ENCODE data around the gene FAXDC2. TPM values are rescaled to one million over a fixed set of nuclear protein-coding genes. Genes with fewer than 3 reads are reported as not detected.

Gene FAXDC2
- total and polyA plus RNA-seq, 2 of the 13 experiments (the other 11 are each of a cell fraction or from before 2014, with no cell fraction given), result 4.7 to 58.8 TPM

DNA sequence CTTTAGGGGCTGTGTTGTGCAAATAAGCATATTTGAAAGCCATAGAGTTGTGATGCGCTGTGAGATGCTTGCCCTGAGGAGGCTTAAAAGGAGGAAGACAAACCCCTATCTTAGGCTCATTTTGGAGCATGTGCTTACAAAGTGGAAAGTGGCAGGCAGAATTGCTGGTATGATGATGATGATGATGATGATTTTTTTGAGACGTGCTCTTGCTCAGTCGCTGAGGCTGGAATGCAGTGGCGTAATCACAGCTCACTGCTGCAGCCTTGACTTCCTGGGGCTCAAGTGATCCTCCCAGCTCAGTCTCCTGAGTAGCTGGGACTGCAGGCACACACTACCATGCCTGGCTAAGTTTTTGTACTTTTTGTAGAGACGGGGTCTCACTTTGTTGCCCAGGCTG is 9.7 kb upstream of the FAXDC2 start (continued):
- TF ChIP-seq HOXA3 (CRISPR knock-in tag; IDR thresholded peaks at IDR 0.05), result peak; percentile 53
- no peak for TF ChIP-seq ZNF20 (CRISPR knock-in tag; IDR thresholded peaks at IDR 0.05)
- no peak for TF ChIP-seq ZNF772 (CRISPR knock-in tag; IDR thresholded peaks at IDR 0.05)
- TF ChIP-seq KDM3A (CRISPR knock-in tag; IDR thresholded peaks at IDR 0.05; ENCODE audit: low read depth), result peak; percentile 73; the same call in 1 of the 2 replicates
- TF ChIP-seq KLF11 (CRISPR knock-in tag; IDR thresholded peaks at IDR 0.05), result no peak
- no peak for TF ChIP-seq GTF3A (CRISPR knock-in tag; conservative IDR thresholded peaks at IDR 0.05)
- TF ChIP-seq TRIM24 (CRISPR knock-in tag; IDR thresholded peaks at IDR 0.05), result no peak
- TF ChIP-seq ZNF737 (CRISPR knock-in tag; IDR thresholded peaks at IDR 0.05; ENCODE audit: borderline replicate concordance), result no peak
- no peak for TF ChIP-seq SETDB1 (CRISPR knock-in tag; IDR thresholded peaks at IDR 0.05; ENCODE audit: borderline replicate concordance)
- no peak for TF ChIP-seq RNF2 (conservative IDR thresholded peaks at IDR 0.05; ENCODE audit: low read depth)
- no peak for TF ChIP-seq ZNF605 (CRISPR knock-in tag; IDR thresholded peaks at IDR 0.05)
- TF ChIP-seq ZNF331 (CRISPR knock-in tag; IDR thresholded peaks at IDR 0.05), result 0 out of 2 replicates have a peak, but pooled peaks have one; percentile 21
- no peak for TF ChIP-seq TSC22D2 (CRISPR knock-in tag; IDR thresholded peaks at IDR 0.05; ENCODE audit: borderline replicate concordance)
- TF ChIP-seq HNRNPK (IDR thresholded peaks at IDR 0.05; ENCODE audit: low read depth, low read length, poor library complexity, severe bottlenecking), result no peak
- TF ChIP-seq TEAD3 (CRISPR knock-in tag; optimal IDR thresholded peaks at IDR 0.05; ENCODE audit: borderline replicate concordance), result peak; percentile 98
- TF ChIP-seq, protein P1, sequence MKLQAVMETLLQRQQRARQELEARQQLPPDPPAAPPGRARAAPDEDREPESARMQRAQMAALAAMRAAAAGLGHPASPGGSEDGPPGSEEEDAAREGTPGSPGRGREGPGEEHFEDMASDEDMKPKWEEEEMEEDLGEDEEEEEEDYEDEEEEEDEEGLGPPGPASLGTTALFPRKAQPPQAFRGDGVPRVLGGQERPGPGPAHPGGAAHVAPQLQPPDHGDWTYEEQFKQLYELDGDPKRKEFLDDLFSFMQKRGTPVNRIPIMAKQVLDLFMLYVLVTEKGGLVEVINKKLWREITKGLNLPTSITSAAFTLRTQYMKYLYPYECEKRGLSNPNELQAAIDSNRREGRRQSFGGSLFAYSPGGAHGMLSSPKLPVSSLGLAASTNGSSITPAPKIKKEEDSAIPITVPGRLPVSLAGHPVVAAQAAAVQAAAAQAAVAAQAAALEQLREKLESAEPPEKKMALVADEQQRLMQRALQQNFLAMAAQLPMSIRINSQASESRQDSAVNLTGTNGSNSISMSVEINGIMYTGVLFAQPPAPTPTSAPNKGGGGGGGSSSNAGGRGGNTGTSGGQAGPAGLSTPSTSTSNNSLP (IDR thresholded peaks at IDR 0.05; ENCODE audit: low read depth, low read length), result no peak
- TF ChIP-seq, protein P2, sequence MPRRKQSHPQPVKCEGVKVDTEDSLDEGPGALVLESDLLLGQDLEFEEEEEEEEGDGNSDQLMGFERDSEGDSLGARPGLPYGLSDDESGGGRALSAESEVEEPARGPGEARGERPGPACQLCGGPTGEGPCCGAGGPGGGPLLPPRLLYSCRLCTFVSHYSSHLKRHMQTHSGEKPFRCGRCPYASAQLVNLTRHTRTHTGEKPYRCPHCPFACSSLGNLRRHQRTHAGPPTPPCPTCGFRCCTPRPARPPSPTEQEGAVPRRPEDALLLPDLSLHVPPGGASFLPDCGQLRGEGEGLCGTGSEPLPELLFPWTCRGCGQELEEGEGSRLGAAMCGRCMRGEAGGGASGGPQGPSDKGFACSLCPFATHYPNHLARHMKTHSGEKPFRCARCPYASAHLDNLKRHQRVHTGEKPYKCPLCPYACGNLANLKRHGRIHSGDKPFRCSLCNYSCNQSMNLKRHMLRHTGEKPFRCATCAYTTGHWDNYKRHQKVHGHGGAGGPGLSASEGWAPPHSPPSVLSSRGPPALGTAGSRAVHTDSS (CRISPR knock-in tag; conservative IDR thresholded peaks at IDR 0.05), result no peak
- TF ChIP-seq HDAC1 (CRISPR knock-in tag; IDR thresholded peaks at IDR 0.05), result no peak
- no peak for TF ChIP-seq ZNF83 (CRISPR knock-in tag; IDR thresholded peaks at IDR 0.05; ENCODE audit: borderline replicate concordance)
- TF ChIP-seq, protein P3, sequence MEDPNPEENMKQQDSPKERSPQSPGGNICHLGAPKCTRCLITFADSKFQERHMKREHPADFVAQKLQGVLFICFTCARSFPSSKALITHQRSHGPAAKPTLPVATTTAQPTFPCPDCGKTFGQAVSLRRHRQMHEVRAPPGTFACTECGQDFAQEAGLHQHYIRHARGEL (CRISPR knock-in tag; IDR thresholded peaks at IDR 0.05), result no peak
- TF ChIP-seq TARDBP (CRISPR knock-in tag; IDR thresholded peaks at IDR 0.05), result peak; percentile 47; the same call in 1 of the 2 replicates
- TF ChIP-seq, protein P4, sequence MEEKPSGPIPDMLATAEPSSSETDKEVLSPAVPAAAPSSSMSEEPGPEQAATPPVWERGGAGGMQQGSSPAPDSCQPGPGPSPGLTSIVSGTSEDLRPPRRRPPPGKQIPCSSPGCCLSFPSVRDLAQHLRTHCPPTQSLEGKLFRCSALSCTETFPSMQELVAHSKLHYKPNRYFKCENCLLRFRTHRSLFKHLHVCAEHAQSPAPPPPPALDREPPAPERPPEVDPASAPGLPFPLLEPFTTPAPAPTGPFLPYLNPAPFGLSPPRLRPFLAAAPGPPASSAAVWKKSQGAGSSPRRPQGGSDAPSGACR (CRISPR knock-in tag; IDR thresholded peaks at IDR 0.05), result no peak
- TF ChIP-seq MAFG (CRISPR knock-in tag; IDR thresholded peaks at IDR 0.05), result no peak
- no peak for TF ChIP-seq AGO1 (IDR thresholded peaks at IDR 0.05; ENCODE audit: low read depth, low read length, poor library complexity, severe bottlenecking)
- no peak for TF ChIP-seq MBD4 (IDR thresholded peaks at IDR 0.05; ENCODE audit: borderline replicate concordance, low read length)
- TF ChIP-seq NBN (conservative IDR thresholded peaks at IDR 0.05), result no peak
- TF ChIP-seq ZNF335 (CRISPR knock-in tag; IDR thresholded peaks at IDR 0.05), result no peak

Data from HepG2 (cell line).